ENCODE measurements around the gene BAX.

- TF ChIP-seq CTCF (IDR thresholded peaks at IDR 0.05) (no peak), POLR2A (IDR thresholded peaks at IDR 0.05) (no peak), EP300 (IDR thresholded peaks at IDR 0.05) (no peak), POLR2AphosphoS5 (IDR thresholded peaks at IDR 0.05) (no peak)
Measured at GRCh38 chr19:48961051-48961649, 6.5 kb downstream of the BAX start.
